H9 (cell line): ENCODE results near the gene S100B. TPM values are rescaled to one million over a fixed set of nuclear protein-coding genes. Genes with fewer than 3 reads are reported as not detected.

Source experiments
- DNase-seq: peaks from one replicate; pipeline ENCODE4 v3.0.0-alpha.2; 2017
- H2AFZ ChIP-seq: one replicate; pipeline ENCODE4 v1.6.1; 2013; ENCODE audit warnings: mild to moderate bottlenecking, low read length, control low read depth, moderate library complexity
- H2AK5ac ChIP-seq: 2 replicates; pipeline ENCODE4 v1.6.1; 2013; ENCODE audit warnings: low read length, control low read depth, mixed read lengths; ENCODE audit not compliant: insufficient read length
- H2BK120ac ChIP-seq: one replicate; pipeline ENCODE4 v1.6.1; 2013; ENCODE audit warnings: low read depth, mild to moderate bottlenecking, low read length, control low read depth, inconsistent platforms; ENCODE audit not compliant: poor library complexity, severe bottlenecking
- H2BK12ac ChIP-seq: 2 replicates; pipeline ENCODE4 v1.6.1; 2013; ENCODE audit warnings: low read length, control low read depth, mixed read lengths, low read depth; ENCODE audit not compliant: insufficient read length
- H2BK15ac ChIP-seq: 2 replicates; pipeline ENCODE4 v1.6.1; 2013; ENCODE audit warnings: low read depth, low read length, control low read depth
- H2BK20ac ChIP-seq: one replicate; pipeline ENCODE4 v1.6.1; 2013; ENCODE audit warnings: low read depth, mild to moderate bottlenecking, low read length, control low read depth, inconsistent platforms; ENCODE audit not compliant: poor library complexity, severe bottlenecking
- H2BK5ac ChIP-seq: 2 replicates; pipeline ENCODE4 v1.6.1; 2013; ENCODE audit warnings: low read length, control low read depth, mixed read lengths; ENCODE audit not compliant: insufficient read length
- H3K14ac ChIP-seq: 2 replicates; pipeline ENCODE4 v1.6.1; 2013; ENCODE audit warnings: low read length, control low read depth; ENCODE audit not compliant: insufficient read depth
- H3K18ac ChIP-seq: 2 replicates; pipeline ENCODE4 v1.6.1; 2013; ENCODE audit warnings: low read depth, mild to moderate bottlenecking, mixed read lengths, low read length, control low read depth; ENCODE audit not compliant: insufficient read length
- H3K23ac ChIP-seq: 2 replicates; pipeline ENCODE4 v1.6.1; 2013; ENCODE audit warnings: low read length, control low read depth, mixed read lengths, low read depth; ENCODE audit not compliant: insufficient read length
- H3K23me2 ChIP-seq: 2 replicates; pipeline ENCODE4 v1.6.1; 2013; ENCODE audit warnings: low read depth, mild to moderate bottlenecking, mixed read lengths, low read length, control low read depth; ENCODE audit not compliant: insufficient read length, poor library complexity, severe bottlenecking
- H3K27ac ChIP-seq: 2 replicates; pipeline ENCODE4 v1.5.1; 2013; ENCODE audit warnings: low read length, control low read depth, mixed read lengths, low read depth; ENCODE audit not compliant: insufficient read length
- H3K27me3 ChIP-seq: 2 replicates; pipeline ENCODE4 v1.6.1; 2013; ENCODE audit warnings: low read length, control low read depth, inconsistent platforms; ENCODE audit not compliant: insufficient read depth
- H3K4ac ChIP-seq: 2 replicates; pipeline ENCODE4 v1.6.1; 2013; ENCODE audit warnings: low read depth, mild to moderate bottlenecking, control low read depth, inconsistent platforms, low read length, moderate library complexity
- H3K4me1 ChIP-seq: 2 replicates; pipeline ENCODE4 v1.6.1; 2013; ENCODE audit warnings: low read length, control low read depth, inconsistent platforms; ENCODE audit not compliant: insufficient read depth
- H3K4me2 ChIP-seq: 2 replicates; pipeline ENCODE4 v1.6.1; 2013; ENCODE audit warnings: low read length, control low read depth, mixed read lengths; ENCODE audit not compliant: insufficient read length, insufficient read depth
- H3K56ac ChIP-seq: 2 replicates; pipeline ENCODE4 v1.6.1; 2013; ENCODE audit warnings: low read depth, mild to moderate bottlenecking, mixed read lengths, low read length, control low read depth; ENCODE audit not compliant: insufficient read length
- H3K79me1 ChIP-seq: 2 replicates; pipeline ENCODE4 v1.6.1; 2013; ENCODE audit warnings: low read depth, mild to moderate bottlenecking, moderate library complexity, low read length, control low read depth, inconsistent platforms; ENCODE audit not compliant: insufficient read depth, poor library complexity, severe bottlenecking
- H3K79me2 ChIP-seq: 2 replicates; pipeline ENCODE4 v1.6.1; 2013; ENCODE audit warnings: low read length, control low read depth, inconsistent platforms; ENCODE audit not compliant: insufficient read depth
- H3K9ac ChIP-seq: 2 replicates; pipeline ENCODE4 v1.6.1; 2013; ENCODE audit warnings: low read length, control low read depth, mixed read lengths; ENCODE audit not compliant: insufficient read length; ENCODE audit errors: extremely low read depth
- H3K9me3 ChIP-seq: one replicate; pipeline ENCODE4 v1.6.1; 2013; ENCODE audit warnings: low read depth, low read length, inconsistent platforms; ENCODE audit not compliant: control insufficient read depth
- H3T11ph ChIP-seq: one replicate; pipeline ENCODE4 v1.6.1; 2013; ENCODE audit warnings: mild to moderate bottlenecking, low read length, control low read depth, inconsistent platforms
- H4K20me1 ChIP-seq: one replicate; pipeline ENCODE4 v1.6.1; 2013; ENCODE audit not compliant: control insufficient read depth, insufficient read length, insufficient read depth
- H4K5ac ChIP-seq: 2 replicates; pipeline ENCODE4 v1.6.1; 2013; ENCODE audit warnings: low read depth, mild to moderate bottlenecking, mixed read lengths, low read length, control low read depth; ENCODE audit not compliant: insufficient read length
- H4K8ac ChIP-seq: replicated peaks from 2 replicates; pipeline ENCODE4 v1.6.1; 2013; ENCODE audit warnings: low read length, control low read depth, mixed read lengths, low read depth; ENCODE audit not compliant: insufficient read length
- H4K91ac ChIP-seq: 2 replicates; pipeline ENCODE4 v1.6.1; 2013; ENCODE audit warnings: low read depth, mild to moderate bottlenecking, moderate library complexity, mixed read lengths, low read length, control low read depth; ENCODE audit not compliant: insufficient read length
- H3K27ac Mint-ChIP-seq, 3 experiments: 2 replicates in 2 of 3; 3 replicates in 1 of 3; pipeline ENCODE4 v1.8.0; 2020 to 2021; ENCODE audit warnings: mixed read lengths in 3 of 3, mild to moderate bottlenecking in 1 of 3, moderate library complexity in 1 of 3
- H3K27me3 Mint-ChIP-seq: 2 replicates; pipeline ENCODE4 v1.8.0; 2021; ENCODE audit warnings: low read depth, mild to moderate bottlenecking, moderate library complexity, mixed read lengths
- H3K36me3 Mint-ChIP-seq, 3 experiments: 2 replicates in 2 of 3; 3 replicates in 1 of 3; pipeline ENCODE4 v1.8.0; 2020 to 2021; ENCODE audit warnings: low read depth in 3 of 3, mixed read lengths in 3 of 3; ENCODE audit not compliant: insufficient read depth in 1 of 3
- H3K4me1 Mint-ChIP-seq, 2 experiments: 2 replicates each; pipeline ENCODE4 v1.8.0; 2020; ENCODE audit warnings: mixed read lengths in 2 of 2
- H3K4me3 Mint-ChIP-seq, 2 experiments: 2 replicates in 1 of 2; 3 replicates in 1 of 2; pipeline ENCODE4 v1.8.0; 2020 to 2021; ENCODE audit warnings: mild to moderate bottlenecking in 2 of 2, mixed read lengths in 2 of 2, moderate library complexity in 1 of 2
- H3K9me3 Mint-ChIP-seq, 2 experiments: 2 replicates in 1 of 2; 3 replicates in 1 of 2; pipeline ENCODE4 v1.8.0; 2020; ENCODE audit warnings: mild to moderate bottlenecking in 2 of 2, mixed read lengths in 2 of 2, moderate library complexity in 1 of 2
- WGBS: extraction: QIAGEN DNeasy Blood & Tissue Kit; methylation state at CpG from one replicate; pipeline ENCODE4 v1.1.7; 2013; ENCODE audit warnings: missing lambda C conversion rate, low lambda C conversion rate, mixed read lengths; ENCODE audit not compliant: insufficient read length; ENCODE audit errors: extremely low coverage; 5-methylcytosine and 5-hydroxymethylcytosine counted together
- total RNA-seq: library from RNA; stranded (reverse); gene quantifications from 2 replicates; pipeline ENCODE4 v1.2.1, GENCODE V29; 2021
- TF ChIP-seq, protein P1 (sequence below): fragments of 200-600 bp; sonication (generic); conservative IDR thresholded peaks from 3 replicates; pipeline ENCODE4 v1.8.0; 2021; ENCODE audit warnings: antibody characterized with exemption, mild to moderate bottlenecking

The S100B gene
- total RNA-seq, 1 experiment from 2014 or later, result 0.26 TPM

DNA sequence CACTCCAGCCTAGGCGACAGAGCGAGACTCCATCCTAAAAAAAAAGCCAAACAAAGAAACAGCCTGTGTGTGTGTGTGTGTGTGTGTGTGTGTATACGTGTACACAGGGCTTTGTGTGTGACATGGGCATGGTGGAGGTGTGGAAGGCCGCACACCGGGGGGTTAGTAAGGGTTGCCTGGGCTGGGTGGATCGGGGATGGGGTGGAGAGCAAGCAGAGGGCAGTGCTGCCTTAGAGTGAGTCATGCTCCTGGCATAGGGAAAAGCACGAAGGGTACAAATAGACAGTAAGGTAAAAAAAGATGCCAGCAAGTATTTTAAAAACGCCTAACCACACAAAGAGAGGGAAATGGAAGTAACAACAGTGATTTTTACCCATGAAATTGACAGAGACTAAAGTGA is 36.8 kb upstream of the S100B start:
- H3K9me3 ChIP-seq, result no peaks in the 10 kb centered on the region
- peaks cover 29 to 65% (median 57%) of the 10 kb centered on the region in 3 experiments for H3K36me3 Mint-ChIP-seq
- no peak for DNase-seq

More for the DNA sequence above, 36.8 kb upstream of the S100B start:
- no peaks in the 10 kb centered on the region for H3K9me3 Mint-ChIP-seq
- Histone ChIP-seq H4K5ac (no peak overlapping the region), H3K14ac (no peak overlapping the region), H2AFZ (no peak overlapping the region), H4K20me1 (no peaks in the 10 kb centered on the region), H3K9ac (no peak overlapping the region), H2BK15ac (no peak overlapping the region), H2BK20ac (no peak overlapping the region), H3K56ac (no peak overlapping the region), H3K23ac (no peak overlapping the region), H3K4me1 (no peaks in the 10 kb centered on the region; the same call in 1 of the 2 replicates), H3K79me2 (peaks cover 2% of the 10 kb centered on the region; the same call in 1 of the 2 replicates), H2BK120ac (no peak overlapping the region), H3K23me2 (no peaks in the 10 kb centered on the region), H3K4me2 (no peak overlapping the region), H2BK5ac (no peak overlapping the region), H4K8ac (no peak overlapping the region), H4K91ac (no peak overlapping the region), H3K18ac (no peak overlapping the region), H3K4ac (no peak overlapping the region), H3K27ac (no peak overlapping the region), H2BK12ac (no peak overlapping the region), H2AK5ac (no peak overlapping the region), H3K79me1 (peaks cover 3% of the 10 kb centered on the region), H3K27me3 (no peaks in the 10 kb centered on the region), H3T11ph (no peak overlapping the region)
- no CpG with 5 or more reads among the region's 8 CpGs for WGBS
- H3K27ac Mint-ChIP-seq, result peak overlapping the region in 1 of 3 experiments; percentile 12; a peak in 2 of 7 replicates
- TF ChIP-seq, protein P1, sequence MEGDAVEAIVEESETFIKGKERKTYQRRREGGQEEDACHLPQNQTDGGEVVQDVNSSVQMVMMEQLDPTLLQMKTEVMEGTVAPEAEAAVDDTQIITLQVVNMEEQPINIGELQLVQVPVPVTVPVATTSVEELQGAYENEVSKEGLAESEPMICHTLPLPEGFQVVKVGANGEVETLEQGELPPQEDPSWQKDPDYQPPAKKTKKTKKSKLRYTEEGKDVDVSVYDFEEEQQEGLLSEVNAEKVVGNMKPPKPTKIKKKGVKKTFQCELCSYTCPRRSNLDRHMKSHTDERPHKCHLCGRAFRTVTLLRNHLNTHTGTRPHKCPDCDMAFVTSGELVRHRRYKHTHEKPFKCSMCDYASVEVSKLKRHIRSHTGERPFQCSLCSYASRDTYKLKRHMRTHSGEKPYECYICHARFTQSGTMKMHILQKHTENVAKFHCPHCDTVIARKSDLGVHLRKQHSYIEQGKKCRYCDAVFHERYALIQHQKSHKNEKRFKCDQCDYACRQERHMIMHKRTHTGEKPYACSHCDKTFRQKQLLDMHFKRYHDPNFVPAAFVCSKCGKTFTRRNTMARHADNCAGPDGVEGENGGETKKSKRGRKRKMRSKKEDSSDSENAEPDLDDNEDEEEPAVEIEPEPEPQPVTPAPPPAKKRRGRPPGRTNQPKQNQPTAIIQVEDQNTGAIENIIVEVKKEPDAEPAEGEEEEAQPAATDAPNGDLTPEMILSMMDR, result no peak
- H3K4me3 Mint-ChIP-seq, result no peak overlapping the region
- peaks cover 0 to 4% of the 10 kb centered on the region in 2 experiments; a peak in 2 of 4 replicates for H3K4me1 Mint-ChIP-seq
- no peaks in the 10 kb centered on the region for H3K27me3 Mint-ChIP-seq
